Measurements from ENCODE around the gene MACC1.
"Not testable (repeated sequence)": the region's sequence is repeated elsewhere in the genome, so short reads cannot be mapped to it uniquely, and the experiment has no call there.

Gene MACC1

GRCh38 chr7:20132585-20132984 is 84.6 kb downstream of the MACC1 start:
- no peak for DNase-seq (ENCODE audit: low spot score in 2 of 2)
- Mint-ChIP-seq H3K27ac (no peak overlapping the region), H3K4me3 (no peak overlapping the region), H3K4me1 (no peaks in the 10 kb centered on the region), H3K36me3 (no peaks in the 10 kb centered on the region), H3K9me3 (no peaks in the 10 kb centered on the region), H3K27me3 (no peaks in the 10 kb centered on the region)
- ATAC-seq (ENCODE audit: low read depth), result no peak

GRCh38 chr7:20131776-20132175 is 85.4 kb downstream of the MACC1 start:
- DNase-seq (ENCODE audit: low spot score in 2 of 2) (no peak), ATAC-seq (ENCODE audit: low read depth) (no peak)
- Mint-ChIP-seq H3K27ac (no peak overlapping the region), H3K4me1 (no peaks in the 10 kb centered on the region), H3K9me3 (no peaks in the 10 kb centered on the region), H3K27me3 (no peaks in the 10 kb centered on the region), H3K36me3 (no peaks in the 10 kb centered on the region), H3K4me3 (no peak overlapping the region)

GRCh38 chr7:20129920-20130319 is 87.3 kb downstream of the MACC1 start:
- ATAC-seq (ENCODE audit: low read depth), result no peak
- H3K27ac Mint-ChIP-seq, result no peak overlapping the region

GRCh38 chr7:20128001-20128400 is 89.2 kb downstream of the MACC1 start:
- Mint-ChIP-seq H3K9me3 (no peaks in the 10 kb centered on the region), H3K27ac (no peak overlapping the region), H3K27me3 (no peaks in the 10 kb centered on the region), H3K36me3 (no peaks in the 10 kb centered on the region), H3K4me1 (no peaks in the 10 kb centered on the region), H3K4me3 (no peak overlapping the region)
- no peak for ATAC-seq (ENCODE audit: low read depth)
- DNase-seq (ENCODE audit: low spot score in 2 of 2), result no peak

More at GRCh38 chr7:20129920-20130319, 87.3 kb downstream of the MACC1 start:
- H3K36me3 Mint-ChIP-seq, result no peaks in the 10 kb centered on the region
- H3K9me3 Mint-ChIP-seq, result no peaks in the 10 kb centered on the region
- no peak overlapping the region for H3K4me3 Mint-ChIP-seq
- no peak for DNase-seq (ENCODE audit: low spot score in 2 of 2)
- H3K27me3 Mint-ChIP-seq, result no peaks in the 10 kb centered on the region
- no peaks in the 10 kb centered on the region for H3K4me1 Mint-ChIP-seq

- not testable (repeated sequence) for H3K9me3 Mint-ChIP-seq; H3K4me3 Mint-ChIP-seq; H3K27ac Mint-ChIP-seq; H3K27me3 Mint-ChIP-seq; H3K4me1 Mint-ChIP-seq; ATAC-seq (ENCODE audit: low read depth); H3K36me3 Mint-ChIP-seq; DNase-seq (ENCODE audit: low spot score in 2 of 2)
Measured at GRCh38 chr7:20126060-20126459, 91.1 kb downstream of the MACC1 start.

- not testable (repeated sequence) for H3K4me3 Mint-ChIP-seq; ATAC-seq (ENCODE audit: low read depth); H3K27ac Mint-ChIP-seq; H3K36me3 Mint-ChIP-seq; DNase-seq (ENCODE audit: low spot score in 2 of 2); H3K9me3 Mint-ChIP-seq; H3K4me1 Mint-ChIP-seq; H3K27me3 Mint-ChIP-seq
Measured at GRCh38 chr7:20124087-20124486, 93.1 kb downstream of the MACC1 start.

- H3K4me3 Mint-ChIP-seq; H3K9me3 Mint-ChIP-seq; DNase-seq (ENCODE audit: low spot score in 2 of 2); H3K4me1 Mint-ChIP-seq; ATAC-seq (ENCODE audit: low read depth); H3K27ac Mint-ChIP-seq; H3K36me3 Mint-ChIP-seq; H3K27me3 Mint-ChIP-seq: not testable (repeated sequence)
Measured at GRCh38 chr7:20122653-20123316, 94.4 kb downstream of the MACC1 start.

GRCh38 chr7:20122073-20122472 is 95.1 kb downstream of the MACC1 start:
- peaks cover 2% of the 10 kb centered on the region for H3K9me3 Mint-ChIP-seq
- no peaks in the 10 kb centered on the region for H3K4me1 Mint-ChIP-seq
- H3K27ac Mint-ChIP-seq, result no peak overlapping the region

GRCh38 chr7:20121404-20121803 is 95.8 kb downstream of the MACC1 start:
- H3K4me3 Mint-ChIP-seq, result no peak overlapping the region
- H3K4me1 Mint-ChIP-seq, result no peaks in the 10 kb centered on the region
- ATAC-seq (ENCODE audit: low read depth), result no peak

More at GRCh38 chr7:20122073-20122472, 95.1 kb downstream of the MACC1 start:
- peaks cover 3% of the 10 kb centered on the region for H3K36me3 Mint-ChIP-seq
- DNase-seq (ENCODE audit: low spot score in 2 of 2) (no peak), ATAC-seq (ENCODE audit: low read depth) (no peak)
- H3K27me3 Mint-ChIP-seq, result no peaks in the 10 kb centered on the region
- H3K4me3 Mint-ChIP-seq, result no peak overlapping the region

GRCh38 chr7:20120611-20121168 is 96.5 kb downstream of the MACC1 start:
- H3K27ac Mint-ChIP-seq; H3K9me3 Mint-ChIP-seq; H3K4me3 Mint-ChIP-seq; H3K36me3 Mint-ChIP-seq; H3K4me1 Mint-ChIP-seq; DNase-seq (ENCODE audit: low spot score in 2 of 2); H3K27me3 Mint-ChIP-seq; ATAC-seq (ENCODE audit: low read depth): not testable (repeated sequence)

More at GRCh38 chr7:20121404-20121803, 95.8 kb downstream of the MACC1 start:
- Mint-ChIP-seq H3K36me3 (peaks cover 3% of the 10 kb centered on the region), H3K27ac (peak overlapping the region; percentile 21), H3K9me3 (peaks cover 2% of the 10 kb centered on the region), H3K27me3 (no peaks in the 10 kb centered on the region)
- no peak for DNase-seq (ENCODE audit: low spot score in 2 of 2)

- Mint-ChIP-seq H3K4me3 (no peak overlapping the region), H3K27me3 (no peaks in the 10 kb centered on the region), H3K27ac (no peak overlapping the region), H3K4me1 (peaks cover 13% of the 10 kb centered on the region), H3K9me3 (peaks cover 2% of the 10 kb centered on the region), H3K36me3 (peaks cover 3% of the 10 kb centered on the region)
- DNase-seq (ENCODE audit: low spot score in 2 of 2), result no peak
- no peak for ATAC-seq (ENCODE audit: low read depth)
Measured at GRCh38 chr7:20116869-20117268, 100.3 kb downstream of the MACC1 start.

- H3K4me1 Mint-ChIP-seq, result peaks cover 13% of the 10 kb centered on the region
- H3K9me3 Mint-ChIP-seq, result no peaks in the 10 kb centered on the region
- H3K4me3 Mint-ChIP-seq, result no peak overlapping the region
- ATAC-seq (ENCODE audit: low read depth) (peak; percentile 90), DNase-seq (ENCODE audit: low spot score in 2 of 2) (peak; percentile 17 to 56)
- no peaks in the 10 kb centered on the region for H3K36me3 Mint-ChIP-seq
- H3K27ac Mint-ChIP-seq, result peak overlapping the region; percentile 83
- H3K27me3 Mint-ChIP-seq, result no peaks in the 10 kb centered on the region
Measured at GRCh38 chr7:20114468-20114867, 102.7 kb downstream of the MACC1 start.

- H3K4me3 Mint-ChIP-seq, result peak overlapping the region; percentile 69
- H3K9me3 Mint-ChIP-seq, result no peaks in the 10 kb centered on the region
- no peaks in the 10 kb centered on the region for H3K36me3 Mint-ChIP-seq
- H3K27me3 Mint-ChIP-seq, result no peaks in the 10 kb centered on the region
- ATAC-seq (ENCODE audit: low read depth), result peak; percentile 84
- H3K27ac Mint-ChIP-seq, result peak overlapping the region; percentile 92
- DNase-seq (ENCODE audit: low spot score in 2 of 2), result peak in 1 of 2 donors; percentile 46
- H3K4me1 Mint-ChIP-seq, result peaks cover 13% of the 10 kb centered on the region
Measured at GRCh38 chr7:20113427-20114027, 103.7 kb downstream of the MACC1 start.

GRCh38 chr7:20112696-20113095 is 104.5 kb downstream of the MACC1 start:
- DNase-seq (ENCODE audit: low spot score in 2 of 2), result no peak
- Mint-ChIP-seq H3K9me3 (no peaks in the 10 kb centered on the region), H3K27me3 (no peaks in the 10 kb centered on the region), H3K4me3 (no peak overlapping the region), H3K27ac (no peak overlapping the region), H3K4me1 (peaks cover 13% of the 10 kb centered on the region), H3K36me3 (no peaks in the 10 kb centered on the region)
- ATAC-seq (ENCODE audit: low read depth), result no peak

All from memory B cell (primary cell).